Measurements from ENCODE around the gene PYY.

The PYY gene

GRCh38 chr17:43906951-43907424 is 46.8 kb downstream of the PYY start:
- no peak for TF ChIP-seq CTCF (IDR thresholded peaks at IDR 0.05; ENCODE audit: extremely low read depth, missing control alignments)
- DNase-seq (ENCODE audit: low spot score), result no peak

GRCh38 chr17:43905985-43906852 is 47.5 kb downstream of the PYY start:
- no peak for DNase-seq (ENCODE audit: low spot score)
- no peak for TF ChIP-seq CTCF (IDR thresholded peaks at IDR 0.05; ENCODE audit: extremely low read depth, missing control alignments)

GRCh38 chr17:43905400-43905984 is 48.2 kb downstream of the PYY start:
- DNase-seq (ENCODE audit: low spot score), result no peak
- TF ChIP-seq CTCF (IDR thresholded peaks at IDR 0.05; ENCODE audit: extremely low read depth, missing control alignments), result no peak
